NCI-H2029 treated with DMSO at 0.1 percent for 48 hours (cell line): ENCODE results near the gene ADI1.
"Not testable (repeated sequence)": the region's sequence is repeated elsewhere in the genome, so short reads cannot be mapped to it uniquely, and the experiment has no call there.

ENCODE experiments used
- DNase-seq: peaks from one replicate; lab custom pipeline; 2025; lab: John Stamatoyannopoulos, UW

Gene ADI1

GRCh38 chr2:3448441-3448911 is 70.9 kb downstream of the ADI1 start:
- DNase-seq: not testable (repeated sequence)

GRCh38 chr2:3447789-3448317 is 71.5 kb downstream of the ADI1 start:
- DNase-seq: no peak
